Tibial nerve (tissue), 4 donors: ENCODE measurements around the gene MRPS7.

Experiments used
- CTCF ChIP-seq, 5 experiments: fragments of 200-600 bp in 3 of 5; fragments of 450-650 bp in 2 of 5; sonication (generic) in 3 of 5; IDR thresholded peaks; one replicate each; pipeline ENCODE4 v1.5.1; 2016 to 2019; ENCODE audit warnings: antibody characterized with exemption in 5 of 5, mild to moderate bottlenecking in 3 of 5, moderate library complexity in 2 of 5
- EP300 ChIP-seq, 2 donors: sonication (generic); formaldehyde crosslinking; IDR thresholded peaks; one replicate each; pipeline ENCODE4 v1.6.1; 2017; ENCODE audit warnings: antibody characterized with exemption in 2 of 2, mild to moderate bottlenecking in 1 of 2
- POLR2A ChIP-seq, 2 donors: fragments of 450-650 bp; IDR thresholded peaks; one replicate each; pipeline ENCODE4 v1.6.1; 2017; ENCODE audit warnings: antibody characterized with exemption in 2 of 2, mild to moderate bottlenecking in 2 of 2, moderate library complexity in 2 of 2

- TF ChIP-seq CTCF (IDR thresholded peaks at IDR 0.05) (no peak), EP300 (IDR thresholded peaks at IDR 0.05) (no peak), POLR2A (IDR thresholded peaks at IDR 0.05) (no peak)
Measured at GRCh38 chr17:75232786-75233185, 28.9 kb upstream of the MRPS7 start.
